GM20000 (cell line): ENCODE measurements around the gene NKD1.

ENCODE experiments used
- DNase-seq: peaks from one replicate; pipeline ENCODE4 v3.0.0; 2012; ENCODE audit warnings: low spot score
- TF ChIP-seq, protein P1 (sequence below): IDR thresholded peaks from 2 replicates; pipeline ENCODE4 v1.5.1; 2012; ENCODE audit warnings: mild to moderate bottlenecking, control low read depth; ENCODE audit errors: extremely low read depth, missing control alignments

Gene NKD1

DNA sequence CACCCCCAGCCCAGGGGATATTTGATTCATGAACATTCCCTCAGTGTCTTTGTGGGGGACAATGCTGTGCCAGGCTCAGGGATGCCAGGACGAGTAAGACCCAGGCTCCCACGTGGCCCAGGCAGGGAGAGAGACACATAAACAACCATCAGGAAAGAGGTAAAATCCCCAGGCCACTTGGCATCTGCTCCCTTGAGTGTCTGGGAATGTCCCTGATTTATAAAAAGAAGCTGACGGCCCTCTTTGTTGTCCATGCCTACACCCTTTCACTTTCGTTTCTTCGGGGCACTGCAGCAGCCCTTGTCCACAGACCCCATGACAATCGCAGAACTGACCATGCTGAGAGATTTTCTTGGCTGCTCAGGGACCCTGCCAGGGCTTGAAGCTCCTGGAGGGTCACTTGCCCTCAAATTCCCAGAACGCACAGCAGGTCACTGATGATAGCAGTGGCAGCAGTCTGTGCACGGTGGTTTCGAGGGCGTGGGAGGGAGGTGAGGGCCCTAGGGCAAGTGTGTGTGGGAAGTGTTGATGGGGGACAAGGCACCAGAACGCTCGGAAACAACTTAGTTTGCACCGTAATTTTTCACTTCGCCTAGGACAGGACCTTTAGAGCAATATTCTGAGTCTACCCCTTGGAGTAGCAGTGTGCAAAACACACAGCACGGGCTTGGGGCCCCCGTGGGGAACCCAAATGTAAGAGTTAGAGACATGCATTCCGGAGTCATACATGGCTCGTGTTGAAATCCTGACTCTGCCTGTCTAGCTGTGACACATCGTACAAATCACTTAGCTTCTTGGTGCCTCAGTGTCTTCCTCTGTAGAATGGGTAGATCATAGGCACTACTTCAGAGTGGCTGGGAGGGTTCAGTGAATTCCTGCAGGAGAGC lies 149.9 kb downstream of the NKD1 start:
- peak; percentile 74 for DNase-seq
- TF ChIP-seq, protein P1, sequence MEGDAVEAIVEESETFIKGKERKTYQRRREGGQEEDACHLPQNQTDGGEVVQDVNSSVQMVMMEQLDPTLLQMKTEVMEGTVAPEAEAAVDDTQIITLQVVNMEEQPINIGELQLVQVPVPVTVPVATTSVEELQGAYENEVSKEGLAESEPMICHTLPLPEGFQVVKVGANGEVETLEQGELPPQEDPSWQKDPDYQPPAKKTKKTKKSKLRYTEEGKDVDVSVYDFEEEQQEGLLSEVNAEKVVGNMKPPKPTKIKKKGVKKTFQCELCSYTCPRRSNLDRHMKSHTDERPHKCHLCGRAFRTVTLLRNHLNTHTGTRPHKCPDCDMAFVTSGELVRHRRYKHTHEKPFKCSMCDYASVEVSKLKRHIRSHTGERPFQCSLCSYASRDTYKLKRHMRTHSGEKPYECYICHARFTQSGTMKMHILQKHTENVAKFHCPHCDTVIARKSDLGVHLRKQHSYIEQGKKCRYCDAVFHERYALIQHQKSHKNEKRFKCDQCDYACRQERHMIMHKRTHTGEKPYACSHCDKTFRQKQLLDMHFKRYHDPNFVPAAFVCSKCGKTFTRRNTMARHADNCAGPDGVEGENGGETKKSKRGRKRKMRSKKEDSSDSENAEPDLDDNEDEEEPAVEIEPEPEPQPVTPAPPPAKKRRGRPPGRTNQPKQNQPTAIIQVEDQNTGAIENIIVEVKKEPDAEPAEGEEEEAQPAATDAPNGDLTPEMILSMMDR = no peak
